Measurements from ENCODE around the gene PLEKHG4.

DNA sequence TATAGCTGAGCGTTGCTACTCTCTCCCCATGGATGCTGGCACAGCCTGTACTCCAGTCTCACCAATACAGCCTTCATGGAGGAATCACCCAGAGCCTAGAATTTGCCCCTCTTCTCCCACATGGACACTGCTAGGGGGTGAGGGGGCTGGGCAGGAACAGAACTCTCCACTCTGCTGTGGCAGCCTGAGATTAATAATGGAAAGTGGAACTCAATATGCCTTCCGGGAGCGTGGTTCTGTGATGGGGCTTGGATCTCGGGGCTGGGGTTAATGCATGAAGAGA lies 29.3 kb upstream of the PLEKHG4 start:
- TF ChIP-seq, protein P1, sequence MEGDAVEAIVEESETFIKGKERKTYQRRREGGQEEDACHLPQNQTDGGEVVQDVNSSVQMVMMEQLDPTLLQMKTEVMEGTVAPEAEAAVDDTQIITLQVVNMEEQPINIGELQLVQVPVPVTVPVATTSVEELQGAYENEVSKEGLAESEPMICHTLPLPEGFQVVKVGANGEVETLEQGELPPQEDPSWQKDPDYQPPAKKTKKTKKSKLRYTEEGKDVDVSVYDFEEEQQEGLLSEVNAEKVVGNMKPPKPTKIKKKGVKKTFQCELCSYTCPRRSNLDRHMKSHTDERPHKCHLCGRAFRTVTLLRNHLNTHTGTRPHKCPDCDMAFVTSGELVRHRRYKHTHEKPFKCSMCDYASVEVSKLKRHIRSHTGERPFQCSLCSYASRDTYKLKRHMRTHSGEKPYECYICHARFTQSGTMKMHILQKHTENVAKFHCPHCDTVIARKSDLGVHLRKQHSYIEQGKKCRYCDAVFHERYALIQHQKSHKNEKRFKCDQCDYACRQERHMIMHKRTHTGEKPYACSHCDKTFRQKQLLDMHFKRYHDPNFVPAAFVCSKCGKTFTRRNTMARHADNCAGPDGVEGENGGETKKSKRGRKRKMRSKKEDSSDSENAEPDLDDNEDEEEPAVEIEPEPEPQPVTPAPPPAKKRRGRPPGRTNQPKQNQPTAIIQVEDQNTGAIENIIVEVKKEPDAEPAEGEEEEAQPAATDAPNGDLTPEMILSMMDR (IDR thresholded peaks at IDR 0.05), result no peak
- TF ChIP-seq POLR2A (IDR thresholded peaks at IDR 0.05) (no peak), POLR2AphosphoS5 (IDR thresholded peaks at IDR 0.05; ENCODE audit: insufficient read depth in 1 of 2, low read depth in 1 of 2) (no peak)
